Suprapubic skin (tissue), 4 donors: ENCODE measurements around the gene FNDC3A. TPM values are rescaled to one million over a fixed set of nuclear protein-coding genes. Genes with fewer than 3 reads are reported as not detected.

Experiments
- DNase-seq, 2 donors: peaks; one replicate each; pipeline ENCODE4 v3.0.0-alpha.2; 2019; ENCODE audit warnings: low spot score in 2 of 2
- H3K27ac ChIP-seq: fragments of 200-600 bp; sonication (generic); one replicate; pipeline ENCODE4 v1.5.1; 2019
- H3K27me3 ChIP-seq: fragments of 200-600 bp; sonication (generic); one replicate; pipeline ENCODE4 v1.5.1; 2019
- H3K36me3 ChIP-seq: fragments of 200-600 bp; sonication (generic); one replicate; pipeline ENCODE4 v1.5.1; 2019
- H3K4me1 ChIP-seq: fragments of 200-600 bp; sonication (generic); one replicate; pipeline ENCODE4 v1.5.1; 2019
- H3K4me3 ChIP-seq: fragments of 200-600 bp; sonication (generic); one replicate; pipeline ENCODE4 v1.5.1; 2019; ENCODE audit warnings: mild to moderate bottlenecking
- H3K9me3 ChIP-seq: fragments of 200-600 bp; sonication (generic); one replicate; pipeline ENCODE4 v1.5.1; 2019
- EP300 ChIP-seq: sonication (generic); formaldehyde crosslinking; IDR thresholded peaks from one replicate; pipeline ENCODE4 v1.6.1; 2017; ENCODE audit warnings: antibody characterized with exemption
- POLR2A ChIP-seq, 2 donors: fragments of 450-650 bp; IDR thresholded peaks; one replicate each; pipeline ENCODE4 v1.6.1; 2017; ENCODE audit warnings: antibody characterized with exemption in 2 of 2, mild to moderate bottlenecking in 2 of 2, moderate library complexity in 2 of 2
- POLR2AphosphoS5 ChIP-seq, 3 donors: sonication (generic); formaldehyde crosslinking; IDR thresholded peaks; one replicate each; pipeline ENCODE4 v1.6.1; 2017; ENCODE audit warnings: antibody characterized with exemption in 3 of 3
- WGBS: methylation state at CpG from one replicate; pipeline ENCODE4 v1.1.5; 2018; 5-methylcytosine and 5-hydroxymethylcytosine counted together
- total RNA-seq, 4 donors: library from RNA; depleted of rRNA; stranded (reverse); fragments of >200 nt; gene quantifications; one replicate each; pipeline ENCODE4 v1.1.0, GENCODE V29; 2016
- TF ChIP-seq, protein P1 (sequence below), 2 donors: fragments of 200-600 bp in 1 of 2; fragments of 450-650 bp in 1 of 2; sonication (generic) in 1 of 2; IDR thresholded peaks; one replicate each; pipeline ENCODE4 v1.5.1; 2016 to 2019; ENCODE audit warnings: antibody characterized with exemption in 2 of 2, mild to moderate bottlenecking in 1 of 2, moderate library complexity in 1 of 2

FNDC3A gene
- total RNA-seq, 4 donors from 2014 or later = 19.9 to 30.7 (median 24.9) TPM

- Histone ChIP-seq H3K27ac (no peak overlapping the region), H3K4me1 (no peaks in the 10 kb centered on the region), H3K9me3 (no peaks in the 10 kb centered on the region), H3K27me3 (no peaks in the 10 kb centered on the region), H3K36me3 (no peaks in the 10 kb centered on the region), H3K4me3 (no peak overlapping the region)
- TF ChIP-seq POLR2A (IDR thresholded peaks at IDR 0.05) (no peak), POLR2AphosphoS5 (IDR thresholded peaks at IDR 0.05) (no peak)
- DNase-seq = no peak
- 100% methylated on average over 1 of the region's 1 CpG for WGBS
Observed at GRCh38 chr13:49053215-49053614, 77.5 kb downstream of the FNDC3A start.

GRCh38 chr13:49053906-49054305 is 78.2 kb downstream of the FNDC3A start:
- Histone ChIP-seq H3K9me3 (no peaks in the 10 kb centered on the region), H3K27me3 (no peaks in the 10 kb centered on the region), H3K36me3 (no peaks in the 10 kb centered on the region), H3K27ac (no peak overlapping the region), H3K4me3 (no peak overlapping the region), H3K4me1 (no peaks in the 10 kb centered on the region)
- 93% methylated on average over 1 of the region's 1 CpG for WGBS
- TF ChIP-seq EP300 = no peak
- no peak for TF ChIP-seq POLR2AphosphoS5 (IDR thresholded peaks at IDR 0.05)
- TF ChIP-seq, protein P1, sequence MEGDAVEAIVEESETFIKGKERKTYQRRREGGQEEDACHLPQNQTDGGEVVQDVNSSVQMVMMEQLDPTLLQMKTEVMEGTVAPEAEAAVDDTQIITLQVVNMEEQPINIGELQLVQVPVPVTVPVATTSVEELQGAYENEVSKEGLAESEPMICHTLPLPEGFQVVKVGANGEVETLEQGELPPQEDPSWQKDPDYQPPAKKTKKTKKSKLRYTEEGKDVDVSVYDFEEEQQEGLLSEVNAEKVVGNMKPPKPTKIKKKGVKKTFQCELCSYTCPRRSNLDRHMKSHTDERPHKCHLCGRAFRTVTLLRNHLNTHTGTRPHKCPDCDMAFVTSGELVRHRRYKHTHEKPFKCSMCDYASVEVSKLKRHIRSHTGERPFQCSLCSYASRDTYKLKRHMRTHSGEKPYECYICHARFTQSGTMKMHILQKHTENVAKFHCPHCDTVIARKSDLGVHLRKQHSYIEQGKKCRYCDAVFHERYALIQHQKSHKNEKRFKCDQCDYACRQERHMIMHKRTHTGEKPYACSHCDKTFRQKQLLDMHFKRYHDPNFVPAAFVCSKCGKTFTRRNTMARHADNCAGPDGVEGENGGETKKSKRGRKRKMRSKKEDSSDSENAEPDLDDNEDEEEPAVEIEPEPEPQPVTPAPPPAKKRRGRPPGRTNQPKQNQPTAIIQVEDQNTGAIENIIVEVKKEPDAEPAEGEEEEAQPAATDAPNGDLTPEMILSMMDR (IDR thresholded peaks at IDR 0.05) = no peak
- no peak for TF ChIP-seq POLR2A (IDR thresholded peaks at IDR 0.05)
- no peak for DNase-seq

GRCh38 chr13:49055021-49055420 is 79.3 kb downstream of the FNDC3A start:
- WGBS = 96% methylated on average over 4 of the region's 4 CpGs
- Histone ChIP-seq H3K4me3 (no peak overlapping the region), H3K4me1 (no peaks in the 10 kb centered on the region), H3K27ac (no peak overlapping the region), H3K27me3 (no peaks in the 10 kb centered on the region), H3K36me3 (no peaks in the 10 kb centered on the region), H3K9me3 (no peaks in the 10 kb centered on the region)
- TF ChIP-seq POLR2A (IDR thresholded peaks at IDR 0.05) = no peak
- no peak for TF ChIP-seq POLR2AphosphoS5 (IDR thresholded peaks at IDR 0.05)
- no peak for TF ChIP-seq EP300
- TF ChIP-seq, protein P1 (IDR thresholded peaks at IDR 0.05) = no peak
- no peak for DNase-seq

DNA sequence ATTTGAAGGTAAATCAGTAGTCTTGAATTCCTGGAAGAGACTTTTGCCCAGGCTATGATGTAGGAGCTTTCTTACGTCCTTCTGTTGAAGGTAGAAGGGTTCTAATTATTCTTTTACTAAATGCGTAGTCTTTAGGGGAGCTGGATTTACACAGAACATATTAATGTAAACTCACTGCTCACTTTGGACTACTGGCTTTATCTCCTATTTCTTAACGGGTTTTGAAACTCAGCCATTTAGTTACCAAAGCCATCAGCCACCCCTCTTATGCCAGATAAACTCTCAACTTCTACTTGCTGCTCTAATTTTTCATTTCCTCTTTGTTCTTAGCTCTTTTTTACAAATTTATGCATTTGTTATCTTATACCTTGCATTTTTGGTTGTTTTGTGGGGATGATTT is 81.5 kb downstream of the FNDC3A start:
- 80% methylated on average over 3 of the region's 3 CpGs for WGBS

GRCh38 chr13:49058761-49059160 is 83.0 kb downstream of the FNDC3A start:
- TF ChIP-seq POLR2AphosphoS5 (IDR thresholded peaks at IDR 0.05) (no peak), EP300 (no peak), POLR2A (IDR thresholded peaks at IDR 0.05) (no peak)
- TF ChIP-seq, protein P1 (IDR thresholded peaks at IDR 0.05) = no peak
- Histone ChIP-seq H3K9me3 (no peaks in the 10 kb centered on the region), H3K27me3 (no peaks in the 10 kb centered on the region), H3K36me3 (no peaks in the 10 kb centered on the region), H3K4me1 (peaks cover 10% of the 10 kb centered on the region), H3K27ac (no peak overlapping the region), H3K4me3 (no peak overlapping the region)
- no peak for DNase-seq

More for the DNA sequence above, 81.5 kb downstream of the FNDC3A start:
- DNase-seq = no peak
- Histone ChIP-seq H3K27ac (no peak overlapping the region), H3K9me3 (no peaks in the 10 kb centered on the region), H3K36me3 (no peaks in the 10 kb centered on the region), H3K27me3 (no peaks in the 10 kb centered on the region), H3K4me3 (no peak overlapping the region), H3K4me1 (peaks cover under 1% of the 10 kb centered on the region)
- no peak for TF ChIP-seq POLR2A (IDR thresholded peaks at IDR 0.05)
- TF ChIP-seq, protein P1 (IDR thresholded peaks at IDR 0.05) = no peak
- TF ChIP-seq POLR2AphosphoS5 (IDR thresholded peaks at IDR 0.05) = no peak
